NCI-H2081 (cell line): ENCODE measurements around the gene SNRNP40.
A peak's percentile ranks its signal among the peaks of the same experiment; 100 is the strongest.
"Not testable (repeated sequence)": the region's sequence is repeated elsewhere in the genome, so short reads cannot be mapped to it uniquely, and the experiment has no call there.

ENCODE experiments used
- DNase-seq, 2 experiments: peaks; one replicate each; lab custom pipeline; 2025; lab: John Stamatoyannopoulos, UW

SNRNP40 gene

DNA sequence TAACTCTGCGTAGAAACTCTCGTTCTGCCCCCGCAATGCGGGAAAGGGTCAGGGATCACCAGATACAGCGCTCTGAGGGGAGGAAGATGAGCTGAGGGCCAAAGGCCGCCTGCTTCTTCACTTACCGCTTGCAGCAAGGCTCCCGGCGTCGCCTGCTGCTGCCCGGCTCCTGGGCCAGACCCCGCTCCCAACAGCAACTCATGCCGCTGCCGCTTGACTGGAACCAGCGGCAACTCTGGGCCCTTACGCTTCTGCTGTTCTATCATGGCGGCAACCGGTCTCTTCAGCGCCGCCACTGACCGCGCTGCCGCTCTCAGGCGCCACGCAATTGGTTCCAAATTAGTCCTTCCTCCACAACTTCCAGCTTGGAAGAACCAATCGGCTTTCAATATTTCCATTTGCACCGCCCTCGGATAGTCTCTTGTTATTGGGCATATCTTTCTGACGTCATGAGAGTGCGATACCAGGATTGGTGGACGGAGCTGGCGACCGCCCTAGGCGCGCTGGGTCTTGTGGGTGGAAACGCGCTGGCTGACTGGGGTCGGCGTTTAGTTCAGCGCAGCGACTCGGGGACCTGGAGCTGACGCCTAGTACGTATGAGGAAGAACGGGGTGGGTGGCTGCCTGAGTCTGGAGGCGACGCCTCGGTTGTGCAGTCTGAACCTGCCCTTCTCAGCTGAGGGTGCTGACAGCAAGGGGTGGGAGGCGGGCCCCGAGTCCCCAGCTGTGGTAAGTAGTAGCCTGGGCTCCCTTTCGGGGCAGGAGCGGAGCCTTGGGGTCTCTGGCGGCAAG, at the start of gene SNRNP40, which contains the start of gene ZCCHC17:
TSS of gene SNRNP40 (minus strand) at position 303 of the 791 bp plus-strand sequence. CDS start at position 266, 37 bp downstream.
TSS of gene ZCCHC17 (plus strand) at position 547 of the 791 bp plus-strand sequence. CDS start 13,067 bp downstream, outside the sequence.
- peak; percentile 99 to 100 for DNase-seq

DNA sequence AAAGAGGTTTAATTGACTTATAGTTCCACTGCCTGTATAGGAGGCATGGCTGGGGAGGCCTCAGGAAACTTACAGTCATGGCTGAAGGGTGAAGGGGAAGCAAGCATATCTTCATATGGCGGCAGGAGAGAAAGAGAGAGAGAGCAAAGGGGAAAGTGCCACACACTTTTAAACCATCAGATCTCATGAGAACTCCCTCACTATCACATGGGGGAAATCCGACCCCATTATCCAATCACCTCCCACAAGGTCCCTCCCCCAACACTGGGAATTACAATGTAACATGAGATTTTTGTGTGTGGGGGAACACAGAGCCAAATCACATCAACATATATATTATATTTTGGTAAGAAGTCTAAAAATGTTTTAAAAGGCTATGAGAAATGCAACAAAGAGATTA, 49.0 kb upstream of the SNRNP40 start:
- no peak for DNase-seq

DNA sequence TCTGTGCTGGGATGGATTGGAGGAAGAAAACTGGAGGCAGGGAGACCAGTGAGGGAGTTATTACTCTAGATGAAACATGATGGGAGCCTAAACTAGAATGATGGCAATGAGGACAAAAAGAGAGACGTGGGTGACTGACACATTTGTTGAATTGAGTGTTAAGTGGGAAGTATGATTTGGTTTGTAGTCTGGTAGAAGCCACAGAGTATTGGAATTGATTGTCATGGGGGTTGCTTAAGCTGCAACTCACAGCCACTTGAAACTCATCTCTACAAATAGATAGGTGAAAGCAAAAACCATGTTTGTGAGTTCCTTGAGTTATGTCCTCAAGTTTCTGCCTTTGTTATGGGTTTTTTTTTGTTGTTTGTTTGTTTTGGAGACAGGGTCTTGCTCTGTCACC, 47.9 kb upstream of the SNRNP40 start:
- DNase-seq = no peak

DNA sequence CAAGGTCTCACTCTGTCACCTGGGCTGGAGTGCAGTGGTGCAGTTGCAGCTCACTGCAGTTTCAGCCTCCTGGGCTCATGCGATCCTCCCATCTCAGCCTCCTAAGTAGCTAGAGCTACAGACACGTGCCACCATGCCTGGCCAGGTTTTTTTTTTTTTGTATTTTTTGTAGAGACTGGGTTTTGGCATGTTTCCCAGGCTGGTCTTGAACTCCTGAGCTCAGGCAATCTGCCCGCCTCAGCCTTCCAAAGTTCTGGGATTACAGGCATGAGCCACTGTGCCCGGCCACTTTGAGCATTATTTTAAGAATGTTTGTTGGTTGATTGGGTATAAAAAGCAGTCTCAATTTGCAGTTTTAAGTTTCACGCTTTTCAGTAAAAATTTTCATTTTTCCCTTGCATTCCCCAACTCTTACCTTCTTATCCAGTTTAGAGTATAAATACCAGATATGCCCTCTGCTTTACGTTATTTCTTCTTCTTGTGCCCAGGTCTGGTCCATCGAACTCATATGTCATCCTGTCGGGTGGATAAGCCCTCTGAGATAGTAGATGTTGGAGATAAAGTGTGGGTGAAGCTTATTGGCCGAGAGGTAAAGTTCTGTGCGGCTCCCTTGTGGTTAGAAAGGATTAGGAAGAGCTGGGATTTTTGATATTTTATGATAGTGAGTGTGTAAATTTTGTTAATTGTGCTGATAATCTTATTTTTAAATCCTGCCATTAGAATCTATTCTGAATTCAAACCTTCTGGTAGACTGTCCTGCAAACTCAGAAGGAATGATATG, 40.3 kb upstream of the SNRNP40 start:
- DNase-seq = no peak

DNA sequence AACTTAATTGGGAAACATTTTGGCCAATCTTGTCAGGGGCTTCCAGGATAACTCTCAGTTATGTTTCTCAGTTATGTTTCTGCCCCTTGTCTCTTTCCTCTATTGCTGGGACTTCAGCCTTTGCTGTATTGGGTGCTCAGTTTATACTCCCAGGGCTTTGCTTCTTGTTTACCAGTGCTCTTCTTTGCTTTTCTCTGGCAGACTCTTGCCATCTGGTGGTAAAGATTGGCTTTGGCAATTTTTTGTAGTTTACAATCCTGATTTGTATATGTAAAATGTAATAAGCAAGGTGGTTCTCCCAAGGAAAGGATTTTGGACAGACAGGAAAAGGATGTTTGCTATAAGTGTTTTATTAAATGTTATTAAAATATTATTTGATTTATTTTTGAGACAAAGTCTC, 38.4 kb upstream of the SNRNP40 start:
- peak; percentile 36 to 66 for DNase-seq

DNA sequence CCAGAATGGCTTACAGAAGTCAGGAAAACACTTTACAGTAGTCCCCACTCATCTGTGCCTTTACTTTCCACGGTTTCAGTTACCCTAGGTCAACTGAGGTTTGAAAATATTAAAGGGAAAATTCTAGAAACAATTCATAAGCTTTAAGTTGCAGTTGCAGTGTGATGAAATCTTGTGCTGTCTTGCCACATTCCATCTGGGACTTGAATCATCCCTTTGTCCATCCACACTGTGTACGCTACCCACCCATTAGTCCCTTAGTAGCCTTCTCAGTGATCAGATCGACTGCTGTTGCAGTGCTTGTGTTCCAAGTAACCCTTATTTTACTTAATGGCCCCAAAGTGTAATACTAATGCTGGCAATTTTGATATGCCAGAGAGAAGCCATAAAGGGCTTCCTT, 30.8 kb upstream of the SNRNP40 start:
- no peak for DNase-seq

DNA sequence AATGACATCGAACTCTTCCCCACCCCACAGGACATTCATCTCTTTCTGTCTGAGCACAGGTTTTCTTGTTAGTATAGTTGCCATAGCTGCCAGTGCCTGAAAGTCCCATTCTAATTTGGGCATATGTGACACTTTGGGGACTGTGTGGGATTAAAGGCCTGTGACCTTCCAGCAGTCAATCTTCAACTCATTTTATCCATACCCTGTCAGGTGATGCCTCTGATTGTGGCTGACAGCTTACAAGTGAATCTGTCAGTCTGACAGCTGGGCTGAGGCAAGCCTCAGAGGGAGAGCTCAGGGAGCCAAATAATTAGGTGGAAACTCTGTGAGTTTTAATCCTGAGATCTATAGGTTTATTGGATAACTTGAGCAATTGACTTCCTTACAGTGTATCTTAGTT, 29.9 kb upstream of the SNRNP40 start:
- DNase-seq = no peak

DNA sequence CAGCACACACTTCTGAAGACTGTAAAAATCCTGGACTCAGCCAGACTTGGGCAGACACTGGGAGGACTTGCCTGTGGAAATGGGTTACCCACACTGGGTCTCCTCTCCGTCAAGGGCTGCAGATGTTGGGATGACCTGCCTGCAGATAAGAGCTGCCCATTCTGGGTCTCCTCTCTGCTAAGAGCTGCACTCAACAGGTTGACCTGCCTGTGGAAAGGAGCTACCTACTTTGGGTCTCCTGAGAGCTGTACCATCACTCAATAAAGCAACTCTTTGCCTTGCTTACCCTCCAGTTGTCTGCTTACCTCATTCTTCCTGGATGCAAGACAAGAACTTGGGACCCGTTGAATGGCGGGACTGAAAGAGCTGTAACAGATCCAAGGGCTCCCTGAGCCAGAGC, 28.4 kb upstream of the SNRNP40 start:
- no peak for DNase-seq

DNA sequence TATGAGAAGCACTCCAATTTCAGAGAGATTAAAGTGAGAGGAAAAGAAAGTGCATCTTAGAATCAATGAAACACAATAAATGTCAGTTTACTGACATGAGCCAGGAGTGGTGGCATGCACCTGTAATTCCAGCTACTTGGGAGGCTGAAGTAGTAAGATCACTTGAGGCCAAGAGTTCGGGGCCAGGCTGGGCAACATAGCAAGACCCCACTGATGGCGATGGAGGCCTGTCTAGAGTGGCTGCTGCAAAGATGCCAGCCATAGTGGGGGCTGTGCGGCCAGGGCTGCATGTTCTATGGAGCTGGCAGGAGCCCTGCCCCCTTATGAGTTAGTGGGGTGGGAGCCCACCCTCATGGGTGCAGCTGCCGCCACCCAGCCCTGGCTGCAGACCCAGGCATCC, 27.5 kb upstream of the SNRNP40 start:
- no peak for DNase-seq

DNA sequence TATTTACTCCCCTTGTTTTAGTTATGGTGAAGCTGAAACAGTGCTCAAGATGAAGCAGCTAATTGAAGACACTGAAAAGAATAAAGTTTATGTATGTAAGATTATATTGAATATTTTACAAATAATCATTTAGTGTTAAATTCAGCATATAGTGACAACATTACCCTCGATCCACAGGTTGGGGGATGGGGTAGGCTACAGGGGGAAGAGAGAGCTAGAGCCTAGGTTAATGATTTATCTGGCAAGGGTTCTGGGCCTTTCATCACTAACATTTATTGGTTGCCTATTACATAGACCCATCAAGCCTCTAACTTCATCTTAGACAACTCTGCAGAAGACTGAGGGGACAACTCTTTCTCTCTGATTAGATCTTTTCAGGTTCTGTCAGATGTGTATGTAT, 21.6 kb upstream of the SNRNP40 start:
- no peak for DNase-seq

DNA sequence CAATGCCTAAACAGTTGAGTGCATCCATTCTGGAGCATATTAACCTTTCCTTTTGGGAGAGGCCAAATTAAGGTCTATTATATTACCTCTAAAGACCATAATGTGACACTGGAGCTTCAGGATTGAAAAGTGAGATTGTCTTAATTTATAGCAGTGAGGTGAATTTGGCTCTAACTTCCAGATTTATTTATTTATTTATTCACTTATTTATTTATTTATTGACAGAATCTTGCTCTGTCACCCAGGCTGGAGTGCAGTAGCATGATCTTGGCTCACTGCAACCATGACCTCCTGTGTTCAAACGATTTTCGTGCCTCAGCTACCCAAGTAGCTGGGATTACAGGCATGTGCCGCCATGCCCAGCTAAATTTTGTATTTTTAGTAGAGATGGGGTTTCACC, 19.3 kb upstream of the SNRNP40 start:
- peak; percentile 16 to 86 for DNase-seq

DNA sequence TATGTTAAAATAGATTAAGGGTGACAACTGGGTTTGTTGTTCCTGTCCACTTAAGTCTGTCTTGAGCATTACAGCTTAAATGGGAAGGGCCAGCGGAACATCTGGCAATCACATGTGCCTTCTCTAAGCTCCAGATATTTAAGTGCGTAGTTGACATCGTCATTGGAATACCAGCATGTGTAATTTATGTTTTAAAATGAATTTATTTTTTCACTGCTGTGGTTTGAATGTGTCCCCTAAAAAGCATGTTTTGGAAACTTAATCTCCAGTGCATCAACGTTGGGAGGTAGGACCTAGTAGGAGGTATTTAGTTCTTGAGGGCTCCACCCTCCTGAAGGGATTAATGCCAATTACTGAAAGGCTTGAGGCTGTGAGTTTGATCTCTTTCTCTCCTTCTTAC, 13.6 kb upstream of the SNRNP40 start:
- DNase-seq = no peak

DNA sequence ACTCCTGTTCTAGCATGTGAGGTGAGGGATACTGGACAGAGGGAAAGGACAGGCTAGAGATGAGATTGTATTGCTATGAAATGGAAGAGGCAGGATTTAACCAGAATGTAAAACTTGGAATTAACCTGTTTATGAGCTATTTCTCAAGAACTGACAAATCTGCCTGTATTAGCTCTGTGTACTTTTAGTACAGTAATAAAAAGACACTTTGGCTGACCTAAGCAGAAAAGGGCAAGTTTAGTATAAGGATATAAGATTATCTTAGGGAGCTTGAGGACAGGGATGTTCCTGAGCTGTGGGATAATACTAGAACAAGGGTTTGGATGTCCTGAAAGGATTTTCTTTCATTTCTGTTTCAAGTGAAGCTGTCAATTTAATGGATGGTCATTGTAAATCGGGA, 11.4 kb upstream of the SNRNP40 start:
- no peak for DNase-seq

DNA sequence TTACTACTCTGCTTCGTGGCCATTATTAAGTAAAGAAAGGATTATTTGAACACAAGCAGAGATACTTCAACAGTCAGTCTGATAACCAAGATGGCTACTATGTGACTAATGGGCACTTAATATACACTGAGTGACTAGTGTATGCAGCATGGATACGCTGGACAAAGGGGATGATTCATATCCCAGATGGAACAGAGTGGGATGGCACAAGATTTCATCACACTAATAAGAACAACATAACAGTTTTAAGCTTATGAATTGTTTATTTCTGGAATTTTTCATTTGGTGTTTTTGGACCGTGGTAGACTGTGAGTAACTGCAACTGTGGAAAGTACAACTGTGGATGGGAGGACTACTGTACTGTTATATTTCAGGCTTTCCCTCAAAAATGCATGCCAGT, 9.7 kb upstream of the SNRNP40 start:
- no peak for DNase-seq

DNA sequence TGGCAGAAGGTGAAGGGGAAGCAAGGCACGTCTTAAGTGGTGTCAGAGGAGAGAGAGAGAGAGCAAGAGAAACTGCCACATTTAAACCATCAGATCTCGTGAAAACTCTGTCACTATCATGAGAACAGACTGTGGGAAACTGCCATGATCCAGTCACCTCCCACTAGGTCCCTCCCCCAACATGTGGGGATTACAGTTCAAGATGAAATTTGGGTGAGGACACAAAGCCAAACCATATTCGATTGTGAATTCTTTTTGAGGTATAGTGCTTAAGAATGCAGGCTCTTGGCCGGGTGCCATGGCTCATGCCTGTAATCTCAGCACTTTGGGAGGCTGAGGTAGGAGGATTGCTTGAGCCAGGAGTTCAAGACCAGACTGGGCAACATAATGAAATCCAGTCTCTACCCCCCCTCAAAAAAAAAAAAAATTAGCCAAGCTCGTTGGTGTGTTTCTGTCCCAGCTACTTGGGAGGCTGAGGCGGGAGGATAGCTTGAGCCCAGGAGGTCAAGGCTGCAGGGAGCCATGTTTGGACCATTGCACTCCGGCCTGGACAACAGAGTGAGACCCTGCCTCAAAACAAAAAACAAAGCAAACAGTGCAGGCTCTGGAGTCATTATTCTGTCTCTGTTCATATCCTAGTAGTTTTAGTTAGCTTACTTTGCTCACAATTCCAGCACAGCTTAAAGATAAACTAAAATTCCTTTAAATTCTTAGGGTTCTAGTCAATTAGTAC, 6.3 kb upstream of the SNRNP40 start:
- no peak for DNase-seq

DNA sequence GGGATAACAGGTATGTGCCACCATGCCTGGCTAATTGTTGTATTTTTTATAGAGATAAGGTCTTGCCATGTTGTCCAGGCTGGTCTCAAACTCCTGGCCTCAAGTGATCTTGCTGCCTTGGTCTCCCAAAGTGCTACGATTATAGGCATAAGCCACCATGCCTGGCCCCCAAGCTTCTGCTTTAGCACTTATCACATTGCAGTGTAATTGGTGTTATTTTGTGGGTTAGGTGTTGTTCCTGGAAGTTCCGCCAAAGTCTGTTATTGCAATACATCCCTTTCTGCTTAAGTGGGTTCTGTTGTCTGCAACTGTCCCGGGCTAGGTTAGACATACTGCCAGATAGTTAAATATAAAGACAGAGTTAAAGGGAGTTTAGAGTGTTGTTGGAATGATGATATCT, 3.6 kb upstream of the SNRNP40 start:
- DNase-seq = no peak

DNA sequence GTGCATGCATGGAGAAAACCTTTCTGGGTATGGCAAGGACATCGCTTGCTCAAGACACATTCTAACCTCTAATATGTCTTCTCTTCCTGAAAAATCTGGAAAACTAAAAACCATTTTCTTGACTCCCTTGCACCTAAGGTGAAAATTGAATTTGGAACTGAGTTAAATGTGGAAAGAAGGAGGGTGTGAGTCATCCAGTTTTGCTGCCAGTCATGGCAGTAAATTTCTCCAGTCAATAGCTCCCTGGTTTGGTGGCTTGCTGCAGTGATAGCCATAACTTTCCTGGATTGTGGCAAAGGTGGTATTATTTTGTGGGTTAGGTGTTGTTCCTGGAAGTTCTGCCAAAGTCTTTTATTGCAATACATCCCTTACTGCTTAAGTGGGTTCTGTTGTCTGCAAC, 2.8 kb upstream of the SNRNP40 start:
- no peak for DNase-seq

DNA sequence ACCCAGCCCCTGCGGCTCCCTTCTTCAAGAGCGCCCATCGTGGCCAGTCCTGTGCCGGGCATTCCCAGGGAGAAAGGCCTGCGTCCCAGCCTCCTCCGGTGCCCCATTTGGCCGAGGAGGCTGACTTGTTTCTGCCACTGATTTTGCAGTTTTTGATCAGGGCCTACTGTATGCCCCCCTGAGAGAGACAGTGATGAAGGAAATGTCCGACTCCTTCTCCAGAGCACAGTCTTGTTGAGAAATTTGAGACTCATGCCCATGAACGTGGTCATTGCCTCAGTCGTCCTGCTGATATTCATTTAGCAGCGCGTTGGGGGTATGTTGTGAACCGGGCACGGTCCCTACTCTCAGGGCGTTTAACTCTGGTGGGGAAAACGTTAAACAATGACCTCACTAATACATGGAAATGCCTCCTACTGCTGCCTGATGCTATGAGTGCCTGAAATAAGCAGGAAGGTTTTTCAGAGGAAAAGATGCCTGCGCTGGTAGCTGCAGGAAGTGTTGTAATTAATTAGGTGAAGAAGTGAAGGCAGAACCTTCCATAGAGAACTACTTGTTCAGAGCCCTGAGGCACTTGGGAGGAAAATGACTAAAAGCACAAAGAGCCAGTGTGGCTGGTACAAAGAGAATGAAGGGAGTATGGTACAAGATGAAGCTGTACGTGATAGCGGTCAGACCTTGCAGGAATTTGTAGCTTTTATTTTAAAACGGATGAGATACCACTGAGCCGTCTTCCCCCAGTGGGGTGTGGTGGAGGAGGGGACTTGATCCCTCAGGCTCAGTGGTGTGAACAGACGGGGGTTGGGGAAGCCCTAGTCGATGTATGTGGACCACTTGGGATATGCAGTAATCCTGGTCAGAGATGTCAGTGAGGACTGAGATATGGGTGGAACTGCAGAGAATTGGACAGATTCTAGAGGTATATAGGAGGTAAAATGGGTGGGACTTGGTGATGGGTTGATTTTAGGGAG, 974 bp upstream of the SNRNP40 start:
- DNase-seq = no peak

DNA sequence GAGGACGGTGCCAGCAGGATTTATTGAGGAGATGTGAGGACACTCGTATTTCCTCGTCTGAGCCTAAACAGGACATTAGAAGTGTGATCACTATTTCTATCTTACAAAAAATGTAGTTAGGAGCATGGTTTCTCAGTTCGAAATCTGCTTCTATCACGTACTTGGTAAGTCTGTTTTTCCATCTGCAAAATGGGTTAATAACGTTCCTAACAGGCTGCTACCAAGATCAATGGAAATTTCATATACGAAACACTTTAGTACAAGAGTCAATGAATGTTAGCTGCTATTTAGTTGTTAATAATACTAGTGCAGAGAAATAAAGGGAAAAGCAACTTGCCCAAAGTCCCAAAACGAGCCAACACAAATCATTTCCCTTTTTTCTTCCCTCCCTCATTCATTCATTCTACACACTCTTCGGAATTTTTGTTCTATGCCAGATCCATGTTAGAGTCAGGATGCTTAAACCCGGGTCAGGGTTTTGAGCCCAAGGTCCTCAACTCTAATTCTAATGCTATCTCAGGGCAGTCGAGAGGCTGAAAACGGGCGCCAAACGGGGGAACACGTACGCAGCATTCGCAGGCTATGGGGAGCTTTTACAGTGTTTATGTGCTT, 608 bp downstream of the SNRNP40 start:
- peak in 1 of 2 experiments; percentile 21 for DNase-seq

DNA sequence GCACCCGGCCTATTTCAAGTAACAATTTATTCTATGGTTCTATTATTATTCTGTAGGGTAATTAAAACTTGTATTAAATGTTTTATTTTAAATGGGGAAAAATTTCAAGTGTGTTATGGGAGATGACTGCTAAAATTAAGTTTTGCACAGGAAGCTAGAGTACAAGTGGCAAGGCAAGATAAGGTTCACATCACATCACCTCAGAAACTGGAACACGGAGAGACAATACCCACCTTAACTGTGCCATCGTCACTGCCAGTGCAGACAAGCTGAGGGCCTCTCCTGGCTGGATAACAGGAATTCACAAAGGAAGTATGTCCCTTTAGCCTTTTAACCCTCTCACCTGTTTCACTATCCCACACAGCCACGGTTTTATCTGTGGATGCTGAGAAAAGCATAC, 7.6 kb downstream of the SNRNP40 start:
- DNase-seq = no peak

DNA sequence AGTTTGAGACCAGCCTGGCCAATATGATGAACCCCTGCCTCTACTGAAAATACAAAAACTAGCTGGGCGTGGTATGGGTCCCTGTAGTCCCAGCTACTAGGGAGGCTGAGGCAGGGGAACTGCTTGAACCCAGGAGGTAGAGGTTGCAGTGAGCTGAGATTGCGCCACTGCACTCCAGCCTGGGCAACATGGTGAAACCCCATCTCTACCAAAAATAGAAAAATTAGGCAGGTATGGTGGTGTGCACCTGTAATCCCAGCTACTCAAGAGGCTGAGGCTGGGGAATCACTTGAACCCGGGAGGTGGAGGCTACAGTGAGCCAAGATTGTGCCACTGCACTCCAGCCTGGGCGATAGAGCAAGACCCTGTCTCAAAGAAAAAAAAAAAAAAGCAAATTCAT, 8.8 kb downstream of the SNRNP40 start:
- not testable (repeated sequence) for DNase-seq
